SU-DHL-6 (cell line): ENCODE measurements around the gene ACADM.

Experiments
- H2AFZ ChIP-seq: fragments of 200-600 bp; sonication (generic); 2 replicates; pipeline ENCODE4 v1.6.1; 2014; ENCODE audit warnings: low read depth, mild to moderate bottlenecking, moderate library complexity, mixed read lengths, antibody characterized with exemption, low read length; ENCODE audit not compliant: severe bottlenecking
- H3F3A ChIP-seq: fragments of 200-600 bp; shearing (Covaris generic); 2 replicates; pipeline ENCODE4 v1.6.0; 2016; ENCODE audit warnings: antibody characterized with exemption, mild to moderate bottlenecking; ENCODE audit not compliant: insufficient read depth
- H3K27ac ChIP-seq: fragments of 200-600 bp; sonication (generic); 2 replicates; pipeline ENCODE4 v1.5.1; 2016; ENCODE audit warnings: low read depth, mild to moderate bottlenecking, low read length, moderate library complexity, mixed read lengths
- H3K27me3 ChIP-seq: fragments of 200-600 bp; sonication (generic), shearing (Covaris generic); 2 replicates; pipeline ENCODE4 v1.6.0; 2014; ENCODE audit warnings: mild to moderate bottlenecking, low read length
- H3K36me3 ChIP-seq: fragments of 200-600 bp; sonication (generic); 2 replicates; pipeline ENCODE4 v1.6.1; 2014; ENCODE audit warnings: mild to moderate bottlenecking, low read length, mixed read lengths
- H3K4me2 ChIP-seq: fragments of 300-600, 200-600 bp; shearing (Covaris generic), sonication (generic); 2 replicates; pipeline ENCODE4 v1.6.0; 2014; ENCODE audit warnings: low read length, low read depth, mild to moderate bottlenecking; ENCODE audit not compliant: poor library complexity, severe bottlenecking
- H3K4me3 ChIP-seq: fragments of 200-600 bp; sonication (generic); 2 replicates; pipeline ENCODE4 v1.5.1; 2014; ENCODE audit warnings: antibody characterized with exemption, low read length, mild to moderate bottlenecking, mixed read lengths; ENCODE audit not compliant: insufficient read depth, poor library complexity, severe bottlenecking
- H3K79me2 ChIP-seq: fragments of 200-600 bp; sonication (generic); 2 replicates; pipeline ENCODE4 v1.6.1; 2014; ENCODE audit warnings: mild to moderate bottlenecking, low read length, moderate library complexity; ENCODE audit not compliant: insufficient read depth
- H3K9ac ChIP-seq: fragments of 200-600 bp; sonication (generic); 2 replicates; pipeline ENCODE4 v1.7.0; 2014; ENCODE audit warnings: mild to moderate bottlenecking, low read length
- H3K9me2 ChIP-seq: fragments of 200-600 bp; sonication (generic); replicated peaks from 2 replicates; pipeline ENCODE4 v1.6.1; 2014; ENCODE audit warnings: low read length; ENCODE audit not compliant: insufficient read depth
- H3K9me3 ChIP-seq: fragments of 200-600 bp; sonication (generic); 2 replicates; pipeline ENCODE4 v1.6.1; 2014; ENCODE audit warnings: low read length, mixed read lengths; ENCODE audit not compliant: insufficient read depth
- H4K20me1 ChIP-seq: fragments of 200-600 bp; sonication (generic); 2 replicates; pipeline ENCODE4 v1.6.1; 2014; ENCODE audit warnings: low read depth, mild to moderate bottlenecking, antibody characterized with exemption, low read length, moderate library complexity, mixed read lengths
- CTCF ChIP-seq: fragments of 200-600 bp; sonication (generic); IDR thresholded peaks from one replicate; pipeline ENCODE4 v1.5.1; 2017; ENCODE audit warnings: antibody characterized with exemption, mild to moderate bottlenecking, low read length, moderate library complexity; ENCODE audit not compliant: insufficient read depth, poor library complexity, severe bottlenecking
- EZH2phosphoT487 ChIP-seq: fragments of 200-600 bp; sonication (generic), shearing (Covaris generic); conservative IDR thresholded peaks from 2 replicates; pipeline ENCODE4 v1.6.1; 2018; ENCODE audit warnings: mild to moderate bottlenecking, antibody characterized with exemption, low read length, moderate library complexity, mixed read lengths

The ACADM gene

GRCh38 chr1:75731881-75732280, 7.4 kb downstream of the ACADM start:
- Histone ChIP-seq H3K27ac (no peak overlapping the region), H3K36me3 (peaks cover 61% of the 10 kb centered on the region), H4K20me1 (peaks cover 22% of the 10 kb centered on the region), H3K9ac (no peak overlapping the region), H3K27me3 (no peaks in the 10 kb centered on the region), H3K9me3 (no peaks in the 10 kb centered on the region), H3K4me2 (no peak overlapping the region), H2AFZ (no peak overlapping the region), H3F3A (peaks cover 21% of the 10 kb centered on the region), H3K79me2 (peaks cover 57% of the 10 kb centered on the region), H3K4me3 (no peak overlapping the region), H3K9me2 (no peaks in the 10 kb centered on the region)
- TF ChIP-seq CTCF (no peak), EZH2phosphoT487 (no peak)

- Histone ChIP-seq H2AFZ (no peak overlapping the region), H3K27ac (no peak overlapping the region), H3K79me2 (peaks cover 50% of the 10 kb centered on the region), H3K4me3 (no peak overlapping the region), H3K9ac (no peak overlapping the region), H3K36me3 (peaks cover 65% of the 10 kb centered on the region), H3F3A (peaks cover 13% of the 10 kb centered on the region), H4K20me1 (peaks cover 20% of the 10 kb centered on the region), H3K9me2 (no peaks in the 10 kb centered on the region), H3K9me3 (no peaks in the 10 kb centered on the region), H3K4me2 (no peak overlapping the region), H3K27me3 (no peaks in the 10 kb centered on the region)
- TF ChIP-seq EZH2phosphoT487 (no peak), CTCF (no peak)
These were observed 8.2 kb downstream of the ACADM start for GRCh38 chr1:75732703-75733102.

GRCh38 chr1:75733661-75734060, 9.2 kb downstream of the ACADM start:
- Histone ChIP-seq H3K9me2 (no peaks in the 10 kb centered on the region), H3K27me3 (no peaks in the 10 kb centered on the region), H3F3A (peaks cover 12% of the 10 kb centered on the region), H3K4me3 (no peak overlapping the region), H3K79me2 (peaks cover 40% of the 10 kb centered on the region), H3K36me3 (peaks cover 57% of the 10 kb centered on the region), H3K27ac (no peak overlapping the region), H4K20me1 (peaks cover 15% of the 10 kb centered on the region), H3K9me3 (no peaks in the 10 kb centered on the region), H3K4me2 (no peak overlapping the region), H2AFZ (no peak overlapping the region), H3K9ac (no peak overlapping the region)
- TF ChIP-seq EZH2phosphoT487 (no peak), CTCF (no peak)
